GM18870 (cell line): Measurements from ENCODE around the gene PKP4.
"Not testable (repeated sequence)": the region's sequence is repeated elsewhere in the genome, so short reads cannot be mapped to it uniquely, and the experiment has no call there.

Source experiments
- ATAC-seq: cut with Tn5 transposase; IDR thresholded peaks from one replicate; pipeline ENCODE4 v1.9.1; 2021; ENCODE audit warnings: moderate library complexity; ENCODE audit not compliant: unreplicated experiment

PKP4 gene

GRCh38 chr2:158472829-158473228 is 16.1 kb downstream of the PKP4 start:
- not testable (repeated sequence) for ATAC-seq

- not testable (repeated sequence) for ATAC-seq
Measured at GRCh38 chr2:158473300-158473699, 16.5 kb downstream of the PKP4 start.

GRCh38 chr2:158473719-158474392 is 17.1 kb downstream of the PKP4 start:
- ATAC-seq = no peak

- not testable (repeated sequence) for ATAC-seq
Measured at GRCh38 chr2:158474526-158475011, 17.8 kb downstream of the PKP4 start.

DNA sequence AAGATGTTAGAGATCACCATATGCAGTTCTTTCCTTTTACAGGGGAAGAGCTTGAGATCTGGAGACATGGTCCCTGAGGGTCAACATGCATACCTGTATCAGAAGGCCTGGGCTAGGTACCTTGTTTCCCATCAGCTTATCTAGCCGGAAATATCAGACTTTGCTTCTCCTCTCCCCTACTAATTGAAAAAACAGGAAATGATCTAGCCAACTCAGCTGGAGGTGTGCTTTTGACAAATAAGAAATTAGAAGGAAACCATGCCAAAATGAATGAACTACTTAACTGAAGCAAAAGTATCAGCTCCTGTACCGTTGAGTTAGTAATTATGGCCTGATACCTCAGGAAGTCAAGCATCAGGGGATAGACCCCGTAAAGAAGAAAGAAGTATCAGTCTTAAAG is 20.4 kb downstream of the PKP4 start:
- ATAC-seq = no peak

GRCh38 chr2:158478237-158478636 is 21.5 kb downstream of the PKP4 start:
- ATAC-seq = no peak

DNA sequence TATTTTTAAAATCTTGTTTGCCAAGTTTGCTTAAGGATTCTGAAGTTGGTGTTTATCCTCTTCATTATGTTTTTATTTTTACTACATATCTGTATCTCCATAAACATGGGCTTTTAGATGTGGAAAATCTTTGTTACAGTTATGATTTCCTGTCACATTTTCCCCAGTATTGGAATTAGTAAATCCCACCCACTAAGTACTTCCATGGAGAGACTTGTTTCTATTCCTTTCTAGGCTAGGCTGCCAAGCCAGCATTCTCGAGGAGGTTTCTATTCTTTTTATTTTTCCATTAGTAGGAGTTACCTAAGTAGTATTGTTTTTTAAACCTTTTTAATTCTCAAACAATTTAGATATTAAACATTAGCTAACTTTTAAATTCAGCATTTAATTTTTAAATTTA is 22.1 kb downstream of the PKP4 start:
- no peak for ATAC-seq

DNA sequence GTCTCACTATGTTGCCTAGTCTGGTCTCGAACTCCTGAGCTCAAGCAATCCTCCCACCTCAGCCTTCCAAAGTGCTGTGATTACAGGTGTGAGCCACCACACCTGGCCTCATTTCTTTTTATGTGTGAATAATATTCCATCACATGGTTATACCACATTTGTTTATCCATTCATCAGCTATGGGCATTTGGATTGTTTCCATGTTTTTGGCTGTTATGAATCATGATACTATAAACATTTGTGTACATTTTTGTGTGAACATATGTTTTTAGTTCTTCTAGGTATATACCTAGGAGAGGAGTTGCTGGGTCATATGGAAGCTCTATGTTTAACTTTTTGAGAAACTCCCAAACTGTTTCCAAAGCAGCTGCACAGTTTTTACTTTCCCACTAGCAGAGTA is 24.4 kb downstream of the PKP4 start:
- ATAC-seq = no peak

DNA sequence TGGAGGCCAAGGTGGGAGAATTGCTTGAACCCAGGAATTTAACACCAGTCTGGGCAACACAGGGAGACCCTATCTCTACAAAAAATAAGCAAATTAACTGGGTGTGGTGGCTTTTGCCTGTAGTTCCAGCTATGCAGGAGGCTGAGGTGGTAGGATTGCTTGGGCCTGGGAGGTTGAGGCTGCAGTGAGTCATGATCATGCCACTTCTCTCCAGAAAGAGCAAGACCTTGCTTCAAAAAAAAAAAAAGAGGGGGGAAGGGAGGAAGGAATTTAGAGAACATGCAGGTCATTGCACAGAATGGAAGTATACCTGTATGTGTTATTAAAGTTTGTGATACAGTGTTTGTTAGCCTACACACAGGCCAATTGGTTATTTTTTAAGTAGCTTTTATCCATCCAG is 25.8 kb downstream of the PKP4 start:
- no peak for ATAC-seq

DNA sequence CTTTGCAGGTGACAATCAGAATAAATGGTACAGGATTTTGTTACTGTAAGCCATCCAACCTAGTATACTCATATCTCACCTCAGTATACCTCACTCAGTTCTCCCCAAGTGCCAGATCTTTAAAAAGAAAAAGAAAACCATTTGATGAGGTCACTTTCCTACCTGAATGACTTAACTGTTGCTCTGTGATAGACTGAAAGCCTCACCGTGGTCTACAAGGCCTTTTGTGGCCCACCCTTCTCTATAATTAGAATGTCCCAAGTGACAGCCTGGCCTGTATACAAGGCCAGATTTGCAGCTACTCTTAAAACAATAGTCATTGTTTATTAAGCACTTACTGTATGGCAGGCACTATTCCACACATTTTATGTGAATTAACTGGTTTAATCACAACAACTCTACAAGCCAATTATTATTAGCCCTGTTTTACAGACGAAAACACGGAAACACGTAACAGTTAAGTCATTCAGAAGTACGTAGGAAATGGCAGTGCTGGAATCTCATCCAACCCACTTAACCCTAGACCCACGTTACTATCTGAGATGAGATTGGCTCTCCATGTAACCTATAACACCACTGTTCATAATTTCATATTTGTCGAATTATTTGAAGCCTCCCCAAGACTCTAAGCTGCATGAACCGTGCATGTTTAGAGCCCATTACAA is 28.3 kb downstream of the PKP4 start:
- no peak for ATAC-seq

- ATAC-seq = no peak
Measured at GRCh38 chr2:158486150-158486969, 29.6 kb downstream of the PKP4 start.

DNA sequence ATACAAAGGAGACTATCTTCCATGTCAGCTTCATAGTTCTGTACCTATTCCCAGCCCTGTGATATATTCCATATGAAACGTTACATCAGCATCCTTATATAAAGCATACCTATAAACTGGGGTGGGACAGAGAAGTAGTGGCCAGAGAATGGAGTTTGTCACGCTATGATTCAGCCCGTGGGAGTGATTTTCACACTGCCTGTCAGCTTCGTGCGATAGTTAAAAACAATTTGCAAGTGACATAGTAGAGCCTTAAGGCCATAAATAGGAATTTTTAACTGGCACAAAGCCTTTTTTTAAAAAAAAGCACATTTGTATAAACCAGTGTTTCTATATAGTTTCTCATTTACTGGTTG is 30.2 kb downstream of the PKP4 start:
- no peak for ATAC-seq

- ATAC-seq = no peak
Measured at GRCh38 chr2:158487419-158487818, 30.7 kb downstream of the PKP4 start.

DNA sequence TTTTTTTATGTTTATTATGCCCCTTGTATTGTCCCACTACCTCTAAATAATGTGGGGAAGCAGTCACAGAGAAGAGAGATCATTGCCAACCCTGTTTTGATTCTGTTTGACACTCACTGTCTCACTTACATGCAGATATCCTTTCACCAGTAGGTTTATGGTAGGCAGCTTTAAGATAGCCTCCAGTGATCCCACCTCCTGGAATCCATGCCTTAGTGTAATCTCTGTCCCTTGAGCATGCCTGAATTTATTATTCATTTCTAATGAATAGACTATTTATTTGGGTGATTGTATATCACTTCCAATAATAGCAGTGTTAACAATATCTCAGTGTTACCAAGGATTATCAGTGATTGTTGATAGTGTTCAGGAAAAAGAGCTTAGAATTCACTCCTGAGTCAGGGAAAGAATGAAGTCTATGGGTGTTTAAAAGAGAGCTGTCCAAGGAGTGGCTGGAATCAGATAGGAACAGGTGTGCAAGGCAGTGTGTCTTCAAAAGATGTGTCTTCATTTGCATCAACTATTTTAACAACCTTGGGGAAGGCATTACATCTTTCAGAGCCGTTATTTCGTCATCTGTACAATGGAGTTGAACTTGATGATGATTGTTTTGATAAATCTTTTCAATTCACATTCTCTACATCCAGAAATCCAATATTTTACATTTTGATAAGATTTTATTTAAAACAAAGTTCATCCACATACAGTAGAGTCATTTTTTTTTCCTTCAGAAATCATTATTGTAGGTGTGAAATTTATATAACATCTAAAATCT is 31.9 kb downstream of the PKP4 start:
- no peak for ATAC-seq

- ATAC-seq = no peak
Measured at GRCh38 chr2:158489366-158490112, 32.8 kb downstream of the PKP4 start.

DNA sequence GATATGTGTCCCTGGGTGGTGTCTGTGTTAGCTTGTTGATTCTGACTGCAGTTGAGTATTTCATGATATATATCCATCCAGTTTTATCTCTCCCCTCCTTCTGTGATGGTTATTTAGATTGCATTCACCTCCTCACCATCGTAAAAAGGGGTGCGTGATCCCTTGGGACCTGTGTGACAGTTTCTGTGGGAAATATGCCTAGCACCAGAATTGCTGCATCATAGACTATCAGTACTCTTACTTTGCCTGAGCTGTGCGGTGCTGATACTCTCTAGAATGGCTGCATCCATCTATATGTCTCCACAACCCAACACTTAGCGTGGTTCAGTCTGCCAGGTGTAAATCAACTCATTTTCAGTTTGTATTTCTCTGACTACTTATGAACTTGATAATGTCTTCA is 34.3 kb downstream of the PKP4 start:
- no peak for ATAC-seq

DNA sequence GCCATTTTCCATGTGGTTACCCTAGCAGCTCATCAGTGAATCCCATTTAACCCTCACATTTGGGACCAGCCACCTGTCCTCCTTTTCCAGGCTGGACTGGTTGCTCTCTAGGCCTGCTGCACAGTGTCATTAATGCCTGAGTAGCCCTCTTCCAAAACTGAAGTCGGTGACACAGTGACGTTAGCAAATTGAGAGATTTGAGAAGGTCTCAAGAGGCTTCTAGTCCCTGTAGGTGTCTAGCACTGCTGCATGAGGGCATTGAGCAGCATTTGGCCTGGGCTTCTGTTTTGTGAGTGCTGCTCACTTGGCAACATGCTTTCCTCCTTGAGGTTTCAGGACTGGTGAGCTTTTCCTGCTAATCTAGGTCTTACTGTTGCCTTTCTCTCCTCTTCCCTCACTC is 36.7 kb downstream of the PKP4 start:
- ATAC-seq = no peak

DNA sequence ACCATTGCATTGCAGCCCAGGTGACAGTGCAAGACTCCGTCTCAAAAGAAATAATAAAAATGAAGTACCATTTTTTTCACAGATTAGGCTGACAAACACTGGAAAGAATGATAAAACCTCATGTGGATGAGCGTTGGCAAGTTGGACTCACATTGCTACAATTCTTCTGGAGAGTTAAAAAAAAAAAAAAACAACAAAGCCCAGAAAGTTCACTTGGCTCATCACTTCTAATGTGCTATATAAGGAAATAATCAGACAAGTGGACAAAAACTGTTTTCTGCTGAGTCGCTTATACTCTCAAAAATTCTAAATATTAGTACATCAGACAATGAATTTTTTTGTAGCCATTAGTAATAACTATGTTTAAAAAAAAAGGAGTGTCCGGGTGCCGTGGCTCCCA is 38.4 kb downstream of the PKP4 start:
- no peak for ATAC-seq

- no peak for ATAC-seq
Measured at GRCh38 chr2:158496986-158497385, 40.2 kb downstream of the PKP4 start.

GRCh38 chr2:158497486-158497885 is 40.7 kb downstream of the PKP4 start:
- ATAC-seq = no peak
